NCI-H146 treated with DMSO at 0.1 percent for 48 hours (cell line): ENCODE results near the gene INO80D.
"Not testable (repeated sequence)": the region's sequence is repeated elsewhere in the genome, so short reads cannot be mapped to it uniquely, and the experiment has no call there.

Experiments used
- DNase-seq: peaks from one replicate; lab custom pipeline; 2025; ENCODE audit not compliant: unreplicated experiment; lab: John Stamatoyannopoulos, UW

INO80D gene

DNA sequence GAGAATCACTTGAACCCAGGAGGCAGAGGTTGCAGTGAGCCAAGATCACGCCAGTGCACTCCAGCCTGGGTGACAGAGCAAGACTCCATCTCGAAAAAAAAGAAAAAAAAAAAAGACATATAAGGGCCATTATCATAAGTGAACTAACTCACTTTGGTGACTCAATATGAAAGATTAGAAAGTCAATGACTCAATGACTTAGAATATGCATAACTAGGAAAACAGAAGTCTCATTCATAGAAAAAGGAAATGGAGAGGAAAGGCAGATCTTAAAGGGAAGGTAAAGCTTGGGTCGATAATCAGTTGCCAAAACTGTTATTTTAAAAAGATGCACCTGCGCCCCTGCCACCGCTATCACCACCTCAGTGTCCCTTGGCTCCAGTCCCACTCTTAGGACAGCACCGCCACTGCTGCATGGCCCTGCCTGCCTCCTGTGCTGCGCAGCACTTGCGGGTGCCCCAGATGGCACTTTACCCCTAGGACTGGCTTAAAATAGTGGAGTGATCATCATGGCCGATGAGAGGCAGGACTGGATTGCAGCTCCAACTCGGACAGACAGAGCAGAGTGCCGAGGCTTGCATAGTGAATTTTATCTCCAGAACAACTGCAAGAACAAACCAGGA, 54.7 kb downstream of the INO80D start:
- no peak for DNase-seq

- DNase-seq, result no peak
Measured at GRCh38 chr2:206028101-206028500, 57.9 kb downstream of the INO80D start.

- no peak for DNase-seq
Measured at GRCh38 chr2:206023183-206023582, 62.8 kb downstream of the INO80D start.

- no peak for DNase-seq
Measured at GRCh38 chr2:206020171-206020570, 65.8 kb downstream of the INO80D start.

GRCh38 chr2:206015746-206016145, 70.2 kb downstream of the INO80D start:
- DNase-seq, result not testable (repeated sequence)

DNA sequence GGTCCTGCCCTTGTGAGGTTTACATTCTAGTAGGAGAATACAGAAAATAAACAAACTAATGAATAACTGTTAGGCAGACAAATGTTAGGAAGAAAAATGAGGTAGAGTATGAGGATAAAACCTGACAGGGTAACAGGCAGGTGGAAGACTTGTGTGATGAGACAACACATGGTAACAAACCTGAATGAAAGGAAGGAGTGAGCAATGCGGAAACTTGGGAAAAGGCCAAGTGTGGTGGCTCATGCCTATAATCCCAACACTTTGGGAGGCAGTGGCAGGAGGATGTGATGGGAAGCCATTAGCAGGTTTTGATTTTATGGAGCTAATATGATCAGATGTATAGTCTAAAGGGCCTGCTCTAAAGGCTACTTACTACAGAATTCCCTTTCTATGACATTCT, 74.2 kb downstream of the INO80D start:
- no peak for DNase-seq

GRCh38 chr2:206011018-206011614, 74.9 kb downstream of the INO80D start:
- DNase-seq, result no peak

GRCh38 chr2:206004004-206004693, 81.8 kb downstream of the INO80D start:
- no peak for DNase-seq

- DNase-seq, result no peak
Measured at GRCh38 chr2:206002440-206002839, 83.5 kb downstream of the INO80D start.

GRCh38 chr2:206001912-206002311, 84.1 kb downstream of the INO80D start:
- no peak for DNase-seq

GRCh38 chr2:206000776-206001175, 85.2 kb downstream of the INO80D start:
- no peak for DNase-seq

DNA sequence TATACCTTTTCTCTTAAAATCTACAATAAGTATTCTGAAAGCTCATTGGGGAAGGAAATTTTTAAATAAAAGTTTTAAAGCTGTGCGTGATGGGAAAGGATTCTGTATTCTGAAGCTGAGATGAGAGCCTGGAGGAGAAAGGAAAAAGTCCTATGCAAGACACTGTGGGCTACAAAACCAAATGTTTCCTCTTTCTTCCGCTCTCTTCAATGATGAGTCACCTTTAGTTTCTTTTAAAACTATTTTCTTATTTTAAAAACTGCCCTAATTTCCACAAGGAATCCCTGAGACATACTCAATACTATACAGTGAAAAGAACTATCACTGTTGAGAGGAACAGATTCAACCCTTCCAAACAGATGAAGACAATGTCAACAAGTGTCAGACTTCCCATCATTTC, 87.4 kb downstream of the INO80D start:
- no peak for DNase-seq

DNA sequence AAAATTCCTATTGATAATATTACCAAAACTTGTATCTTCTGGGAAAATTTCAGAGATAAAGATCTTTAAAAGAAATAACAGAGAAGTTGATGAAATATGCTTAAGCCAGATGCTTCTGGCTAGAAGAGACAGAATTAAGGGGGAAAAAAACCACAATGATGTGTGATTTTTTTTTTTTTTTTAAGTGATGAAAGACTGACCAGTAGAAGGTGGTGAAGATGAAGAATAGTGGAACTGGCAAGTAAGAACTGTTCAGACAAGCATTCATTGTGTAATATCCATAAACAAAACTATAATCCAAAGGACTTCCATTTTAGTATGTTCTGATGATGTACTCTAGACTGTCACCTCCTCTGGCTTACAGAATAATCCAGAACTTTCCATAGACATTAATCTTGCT, 89.8 kb downstream of the INO80D start:
- DNase-seq, result no peak

DNA sequence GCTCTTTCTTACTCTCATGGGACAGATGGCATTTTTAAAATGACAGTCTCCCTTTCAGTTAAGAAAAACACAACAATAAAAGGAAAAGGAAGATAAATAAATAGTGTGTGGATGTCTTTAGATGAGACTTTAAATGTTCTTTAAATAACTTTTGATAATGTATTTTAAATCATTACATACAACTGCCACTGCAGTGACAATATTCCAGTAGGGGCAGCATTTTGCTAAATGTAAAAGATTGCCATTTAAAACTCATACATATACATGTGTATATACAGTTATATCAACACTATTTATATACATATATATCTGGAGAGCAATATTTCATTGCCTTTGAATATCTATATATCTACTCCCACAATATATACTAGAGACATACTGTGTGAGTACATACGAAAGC, 90.7 kb downstream of the INO80D start:
- DNase-seq, result no peak

DNA sequence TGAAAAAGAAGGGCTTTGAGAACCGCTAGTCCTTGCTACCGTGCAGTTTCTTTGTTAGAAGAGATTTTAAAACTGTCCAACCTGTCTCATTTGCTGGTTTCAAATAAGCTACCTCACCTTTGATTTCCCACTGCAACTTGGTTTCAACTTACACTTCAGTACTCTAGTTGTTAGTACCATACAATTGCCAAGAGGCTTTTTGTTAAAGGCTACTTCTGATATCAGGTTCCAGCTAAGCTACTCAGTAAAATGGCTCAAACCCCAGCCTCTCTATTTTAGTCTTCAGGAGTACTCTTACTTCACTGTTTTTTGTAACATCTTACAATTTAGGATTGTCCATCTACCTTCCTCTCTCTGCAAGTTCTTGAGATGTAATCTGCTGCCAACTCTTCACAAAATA, 91.6 kb downstream of the INO80D start:
- DNase-seq, result no peak

DNA sequence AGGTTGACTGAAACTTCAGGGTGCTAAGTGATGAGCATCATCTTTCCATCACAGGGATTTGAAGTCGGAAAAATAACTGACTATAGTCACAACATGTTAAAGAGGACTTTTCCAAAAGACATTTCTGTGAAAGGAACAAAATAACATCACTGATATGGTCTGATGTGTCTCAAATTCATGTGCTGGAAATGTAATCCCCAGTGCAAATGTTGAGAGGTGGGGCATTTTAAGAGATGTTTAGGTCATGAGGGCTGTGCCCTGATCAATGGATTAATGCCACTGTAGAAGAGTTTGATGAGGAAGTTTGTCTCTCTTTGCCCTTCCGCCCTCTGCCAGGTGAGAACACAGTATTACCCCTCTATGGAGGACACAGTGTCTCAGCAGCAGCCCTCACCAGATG, 95.9 kb downstream of the INO80D start:
- DNase-seq, result no peak

DNA sequence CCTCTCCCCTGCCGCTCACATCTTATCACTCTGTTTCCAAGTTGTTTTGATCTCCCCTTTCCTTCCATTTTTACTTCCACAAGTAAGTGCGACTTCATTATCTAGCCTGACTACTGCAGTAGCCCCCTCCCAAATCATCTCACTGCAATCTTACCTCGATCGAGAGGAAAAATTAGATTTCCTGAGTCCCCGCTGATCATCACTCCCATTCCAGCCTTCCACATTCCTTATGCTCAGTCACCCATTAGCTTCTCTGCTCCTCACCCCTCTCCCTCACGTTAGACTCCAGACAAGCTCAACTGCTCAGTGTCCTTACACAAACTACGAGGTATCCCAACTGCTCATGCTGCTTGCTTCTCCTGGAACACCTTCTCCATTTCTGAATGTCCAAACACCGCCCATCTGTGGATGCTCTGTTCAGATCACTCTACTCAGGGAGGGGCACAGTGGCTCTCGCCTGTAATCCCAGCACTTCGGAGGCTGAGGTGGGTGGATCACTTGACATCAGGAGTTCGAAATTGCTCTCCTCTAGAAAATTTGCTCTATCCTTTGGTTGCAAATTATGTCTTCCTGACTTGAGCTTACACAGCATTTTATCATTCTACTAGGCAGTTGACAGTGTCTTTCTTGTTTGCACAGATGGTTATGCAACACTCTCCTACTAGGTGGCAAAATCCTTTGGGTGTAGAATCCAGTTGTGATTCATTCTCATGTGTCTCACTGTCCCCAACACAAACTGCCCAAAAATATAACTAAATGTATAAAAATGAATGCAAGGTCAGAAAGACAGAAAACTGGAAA, 96.5 kb downstream of the INO80D start:
- no peak for DNase-seq

GRCh38 chr2:205988681-205989080, 97.3 kb downstream of the INO80D start:
- DNase-seq, result not testable (repeated sequence)

- no peak for DNase-seq
Measured at GRCh38 chr2:205988274-205988673, 97.7 kb downstream of the INO80D start.

- DNase-seq, result not testable (repeated sequence)
Measured at GRCh38 chr2:205986334-205986733, 99.6 kb downstream of the INO80D start.

- DNase-seq, result no peak
Measured at GRCh38 chr2:205984381-205984780, 101.6 kb downstream of the INO80D start.
